ENCODE results near the gene TGFBR3.

GRCh38 chr1:91864017-91864700, 21.8 kb downstream of the TGFBR3 start:
- no peak for TF ChIP-seq POLR2A (IDR thresholded peaks at IDR 0.05)
- no peak for TF ChIP-seq CTCF (IDR thresholded peaks at IDR 0.05)

Measured in Peyer's patch (tissue), 4 donors.